HepG2 (cell line): Measurements from ENCODE around the gene OR8G5.

Experiments
- ATF3 ChIP-seq: sonication (generic); formaldehyde crosslinking; IDR thresholded peaks from 2 replicates; pipeline ENCODE4 v1.4.0; 2020; ENCODE audit warnings: missing genetic modification reagents
- CEBPB ChIP-seq: IDR thresholded peaks from 2 replicates; pipeline ENCODE4 v1.6.1; 2011; ENCODE audit warnings: low read depth, low read length, improper control_type of control experiment, borderline replicate concordance
- CTCF ChIP-seq: sonication (generic); formaldehyde crosslinking; IDR thresholded peaks from 2 replicates; pipeline ENCODE4 v1.5.0; 2020; ENCODE audit warnings: mild to moderate bottlenecking, missing genetic modification reagents, moderate library complexity
- ELF4 ChIP-seq: sonication (generic); formaldehyde crosslinking; IDR thresholded peaks from 2 replicates; pipeline ENCODE4 v1.5.0; 2020; ENCODE audit warnings: missing genetic modification reagents, mild to moderate bottlenecking, moderate library complexity, borderline replicate concordance
- ERF ChIP-seq: IDR thresholded peaks from 2 replicates; pipeline ENCODE4 v1.6.1; 2018; ENCODE audit warnings: missing biosample characterization, missing genetic modification reagents
- JUN ChIP-seq: sonication (generic); formaldehyde crosslinking; IDR thresholded peaks from 2 replicates; pipeline ENCODE4 v1.4.0; 2020; ENCODE audit warnings: mild to moderate bottlenecking, missing genetic modification reagents
- MTF1 ChIP-seq: sonication (generic); formaldehyde crosslinking; IDR thresholded peaks from 2 replicates; pipeline ENCODE4 v1.5.0; 2020; ENCODE audit warnings: missing genetic modification reagents
- POLR2AphosphoS5 ChIP-seq: IDR thresholded peaks from 2 replicates; pipeline ENCODE4 v1.6.1; 2012; ENCODE audit warnings: low read depth, low read length
- RAD21 ChIP-seq: fragments of 450-650 bp; formaldehyde crosslinking; IDR thresholded peaks from 2 replicates; pipeline ENCODE4 v1.5.0; 2020; ENCODE audit warnings: mild to moderate bottlenecking
- ZNF282 ChIP-seq: fragments of 450-650 bp; IDR thresholded peaks from 2 replicates; pipeline ENCODE4 v1.6.1; 2018; ENCODE audit not compliant: partially characterized antibody

- TF ChIP-seq CTCF (CRISPR knock-in tag), result no peak
- no peak for TF ChIP-seq CEBPB
- TF ChIP-seq RAD21 (CRISPR knock-in tag), result no peak
- no peak for TF ChIP-seq ERF (CRISPR knock-in tag)
- TF ChIP-seq ELF4 (CRISPR knock-in tag), result no peak
- no peak for TF ChIP-seq JUN
- no peak for TF ChIP-seq POLR2AphosphoS5
- no peak for TF ChIP-seq ZNF282
- TF ChIP-seq MTF1, result no peak
- TF ChIP-seq ATF3, result no peak
Observed at GRCh38 chr11:124310721-124311120, 54.5 kb downstream of the OR8G5 start.
